Upper lobe of left lung (tissue), 6 donors: Measurements from ENCODE around the gene ARID1B. TPM values are rescaled to one million over a fixed set of nuclear protein-coding genes. Genes with fewer than 3 reads are reported as not detected.
A peak's percentile ranks its signal among the peaks of the same experiment; 100 is the strongest.

Experiments used
- ATAC-seq, 2 donors: fragments of 200-7000 bp; cut with Tn5 transposase; one replicate each; pipeline ENCODE4 v1.9.1; 2022; ENCODE audit warnings: mild to moderate bottlenecking in 2 of 2, moderate library complexity in 2 of 2; ENCODE audit not compliant: low FRiP score in 2 of 2
- DNase-seq, 2 donors: peaks; one replicate each; pipeline ENCODE4 v3.0.0-alpha.2; 2019 to 2020
- H3K27ac ChIP-seq, 4 donors: fragments of 200-600 bp; sonication (generic); one replicate each; pipeline ENCODE4 v1.5.1; 2016 to 2019
- H3K27me3 ChIP-seq, 4 donors: fragments of 200-600 bp; sonication (generic); one replicate each; pipeline ENCODE4 v1.5.1; 2017 to 2019
- H3K36me3 ChIP-seq, 4 donors: fragments of 200-600 bp; sonication (generic); one replicate each; pipeline ENCODE4 v1.5.1; 2016 to 2019
- H3K4me1 ChIP-seq, 4 donors: fragments of 200-600 bp; sonication (generic); one replicate each; pipeline ENCODE4 v1.5.1; 2018 to 2019
- H3K4me3 ChIP-seq, 4 donors: fragments of 200-600 bp; sonication (generic); one replicate each; pipeline ENCODE4 v1.5.1; 2017 to 2019; ENCODE audit warnings: mild to moderate bottlenecking in 2 of 4, moderate library complexity in 1 of 4
- H3K9me3 ChIP-seq, 4 donors: fragments of 200-600 bp; sonication (generic); one replicate each; pipeline ENCODE4 v1.5.1; 2018 to 2019
- EP300 ChIP-seq, 4 donors: sonication (generic); formaldehyde crosslinking; IDR thresholded peaks; one replicate each; pipeline ENCODE4 v1.5.1; 2017; ENCODE audit warnings: antibody characterized with exemption in 4 of 4, control low read depth in 2 of 4
- POLR2A ChIP-seq, 4 donors: fragments of 450-650 bp; IDR thresholded peaks; one replicate each; pipeline ENCODE4 v1.5.1; 2016 to 2017; ENCODE audit warnings: antibody characterized with exemption in 4 of 4, mild to moderate bottlenecking in 2 of 4
- POLR2AphosphoS5 ChIP-seq, 2 donors: sonication (generic); formaldehyde crosslinking; IDR thresholded peaks; one replicate each; pipeline ENCODE4 v1.5.1; 2017; ENCODE audit warnings: antibody characterized with exemption in 2 of 2
- WGBS, 2 donors: methylation state at CpG; one replicate each; pipeline ENCODE4 v1.1.5; 2017 to 2018; 5-methylcytosine and 5-hydroxymethylcytosine counted together
- total RNA-seq, 6 donors: library from RNA; depleted of rRNA in 4 of 6; stranded (reverse); fragments of >200 nt in 4 of 6; gene quantifications; one replicate each; pipeline versions ENCODE4 v1.1.0 to v1.2.1, GENCODE V29; 2016 to 2021
- TF ChIP-seq, protein P1 (sequence below), 6 experiments: fragments of 450-650 bp in 4 of 6; fragments of 200-600 bp in 2 of 6; sonication (generic) in 2 of 6; IDR thresholded peaks; one replicate each; pipeline ENCODE4 v1.5.1; 2016 to 2019; ENCODE audit warnings: antibody characterized with exemption in 6 of 6
- donor health status: DM: no; HTN: no; CAD: no; lungs with moderate emphysema.
- donor health status: DM: no; HTN: yes; CAD: no; lungs with severe emphysema.

ARID1B gene
- total RNA-seq, 6 donors from 2014 or later: 66.4 to 168 (median 109) TPM

DNA sequence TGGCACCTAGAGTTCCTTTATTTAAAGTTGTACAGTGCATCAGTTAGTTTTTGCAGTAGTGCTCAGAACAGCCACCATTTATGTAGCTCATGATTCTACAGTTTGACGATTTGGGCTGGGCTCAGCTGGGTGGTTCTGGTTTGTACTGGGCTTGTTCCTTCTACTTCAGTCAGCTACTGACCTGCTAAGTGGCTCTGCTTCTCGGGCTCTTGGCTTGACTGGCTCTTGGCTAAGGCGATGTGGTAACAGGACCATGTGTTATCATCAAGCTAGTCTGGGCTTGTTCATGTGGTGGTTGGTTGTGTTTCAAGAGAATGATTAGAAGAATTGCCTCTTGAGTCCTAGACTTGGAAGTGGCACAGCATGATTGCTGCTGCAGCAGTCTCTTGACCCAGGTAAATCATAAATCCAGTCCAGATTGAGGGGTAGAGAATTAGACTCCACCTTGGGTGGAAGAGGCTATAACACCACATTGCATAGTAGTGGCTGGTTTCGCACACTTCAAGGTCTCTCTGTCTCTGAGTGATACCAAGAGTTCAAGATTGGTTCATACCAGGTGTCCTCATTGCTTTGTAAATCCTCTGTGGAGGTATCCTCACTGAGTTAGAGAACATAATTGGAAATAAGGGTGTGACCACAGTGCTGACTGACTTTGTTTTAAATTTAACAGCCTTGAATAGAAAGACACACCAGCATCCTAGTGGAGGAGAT is 253.0 kb downstream of the ARID1B start:
- no peak for TF ChIP-seq POLR2AphosphoS5 (IDR thresholded peaks at IDR 0.05)
- TF ChIP-seq POLR2A (IDR thresholded peaks at IDR 0.05): no peak
- no peak for TF ChIP-seq EP300 (IDR thresholded peaks at IDR 0.05)
- TF ChIP-seq, protein P1, sequence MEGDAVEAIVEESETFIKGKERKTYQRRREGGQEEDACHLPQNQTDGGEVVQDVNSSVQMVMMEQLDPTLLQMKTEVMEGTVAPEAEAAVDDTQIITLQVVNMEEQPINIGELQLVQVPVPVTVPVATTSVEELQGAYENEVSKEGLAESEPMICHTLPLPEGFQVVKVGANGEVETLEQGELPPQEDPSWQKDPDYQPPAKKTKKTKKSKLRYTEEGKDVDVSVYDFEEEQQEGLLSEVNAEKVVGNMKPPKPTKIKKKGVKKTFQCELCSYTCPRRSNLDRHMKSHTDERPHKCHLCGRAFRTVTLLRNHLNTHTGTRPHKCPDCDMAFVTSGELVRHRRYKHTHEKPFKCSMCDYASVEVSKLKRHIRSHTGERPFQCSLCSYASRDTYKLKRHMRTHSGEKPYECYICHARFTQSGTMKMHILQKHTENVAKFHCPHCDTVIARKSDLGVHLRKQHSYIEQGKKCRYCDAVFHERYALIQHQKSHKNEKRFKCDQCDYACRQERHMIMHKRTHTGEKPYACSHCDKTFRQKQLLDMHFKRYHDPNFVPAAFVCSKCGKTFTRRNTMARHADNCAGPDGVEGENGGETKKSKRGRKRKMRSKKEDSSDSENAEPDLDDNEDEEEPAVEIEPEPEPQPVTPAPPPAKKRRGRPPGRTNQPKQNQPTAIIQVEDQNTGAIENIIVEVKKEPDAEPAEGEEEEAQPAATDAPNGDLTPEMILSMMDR (IDR thresholded peaks at IDR 0.05): no peak
- Histone ChIP-seq H3K9me3 (no peaks in the 10 kb centered on the region), H3K4me1 (peaks cover 8 to 25% (median 20%) of the 10 kb centered on the region in 4 donors), H3K36me3 (no peaks in the 10 kb centered on the region), H3K27me3 (no peaks in the 10 kb centered on the region), H3K27ac (no peak overlapping the region), H3K4me3 (no peak overlapping the region)
- ATAC-seq: no peak
- WGBS, 2 donors: 83 to 89% methylated on average over 4 of the region's 4 CpGs
- no peak for DNase-seq

GRCh38 chr6:157030755-157031154 is 253.6 kb downstream of the ARID1B start:
- Histone ChIP-seq H3K27me3 (no peaks in the 10 kb centered on the region), H3K27ac (no peak overlapping the region), H3K4me3 (no peak overlapping the region), H3K4me1 (peaks cover 10 to 30% (median 25%) of the 10 kb centered on the region in 4 donors), H3K36me3 (no peaks in the 10 kb centered on the region), H3K9me3 (no peaks in the 10 kb centered on the region)
- TF ChIP-seq, protein P1 (IDR thresholded peaks at IDR 0.05): no peak
- TF ChIP-seq POLR2AphosphoS5 (IDR thresholded peaks at IDR 0.05) (no peak), EP300 (IDR thresholded peaks at IDR 0.05) (no peak), POLR2A (IDR thresholded peaks at IDR 0.05) (no peak)
- 94 to 97% methylated on average over 10 of the region's 10 CpGs for WGBS, 2 donors
- no peak for DNase-seq
- no peak for ATAC-seq

- no peak for TF ChIP-seq POLR2AphosphoS5 (IDR thresholded peaks at IDR 0.05)
- TF ChIP-seq EP300 (IDR thresholded peaks at IDR 0.05): no peak
- TF ChIP-seq, protein P1 (IDR thresholded peaks at IDR 0.05): no peak
- no peak for TF ChIP-seq POLR2A (IDR thresholded peaks at IDR 0.05)
- WGBS, 2 donors: 54 to 63% methylated on average over 4 of the region's 4 CpGs
- Histone ChIP-seq H3K9me3 (no peaks in the 10 kb centered on the region), H3K36me3 (no peaks in the 10 kb centered on the region), H3K4me3 (peak overlapping the region in 3 of 4 donors; percentile 29 to 47 (median 46)), H3K27me3 (no peaks in the 10 kb centered on the region), H3K4me1 (peaks cover 17 to 45% (median 31%) of the 10 kb centered on the region in 4 donors), H3K27ac (peak overlapping the region in 2 of 4 donors; percentile 81 to 84)
- no peak for ATAC-seq
- DNase-seq: no peak
Measured at GRCh38 chr6:157032923-157033322, 255.7 kb downstream of the ARID1B start.

GRCh38 chr6:157033428-157034140 is 256.4 kb downstream of the ARID1B start:
- H3K27ac ChIP-seq: peak overlapping the region; percentile 64 to 84 (median 78)
- WGBS, 2 donors: 1 to 4% methylated on average over 5 of the region's 5 CpGs
- peaks cover 17 to 45% (median 31%) of the 10 kb centered on the region in 4 donors for H3K4me1 ChIP-seq
- no peak for DNase-seq
- no peak for TF ChIP-seq POLR2A (IDR thresholded peaks at IDR 0.05)
- TF ChIP-seq POLR2AphosphoS5 (IDR thresholded peaks at IDR 0.05): no peak
- TF ChIP-seq EP300 (IDR thresholded peaks at IDR 0.05): no peak
- TF ChIP-seq, protein P1 (IDR thresholded peaks at IDR 0.05): no peak
- peak in 1 of 2 donors; percentile 36 for ATAC-seq
- H3K9me3 ChIP-seq: no peaks in the 10 kb centered on the region
- peak overlapping the region in 3 of 4 donors; percentile 29 to 47 (median 46) for H3K4me3 ChIP-seq
- H3K36me3 ChIP-seq: no peaks in the 10 kb centered on the region
- H3K27me3 ChIP-seq: no peaks in the 10 kb centered on the region
